ENCODE results near the gene HIVEP2.
A peak's percentile ranks its signal among the peaks of the same experiment; 100 is the strongest.
"Not testable (repeated sequence)": the region's sequence is repeated elsewhere in the genome, so short reads cannot be mapped to it uniquely, and the experiment has no call there.

HIVEP2 gene

GRCh38 chr6:142945049-142945445 lies at the start of gene HIVEP2:
HIVEP2 (minus strand) TSS chr6:142945176; CDS start chr6:142774738, 170,438 bp downstream.
- peak in 49 of 51 donors; percentile 4 to 89 (median 71) for DNase-seq

- DNase-seq, result no peak
Observed at GRCh38 chr6:142993977-142994376, 49.0 kb upstream of the HIVEP2 start.

- DNase-seq, result no peak
Observed at GRCh38 chr6:142987490-142987889, 42.5 kb upstream of the HIVEP2 start.

GRCh38 chr6:142985281-142985680 lies 40.3 kb upstream of the HIVEP2 start:
- DNase-seq, result no peak

GRCh38 chr6:142984386-142984785 lies 39.4 kb upstream of the HIVEP2 start:
- DNase-seq, result no peak

- DNase-seq, result no peak
Observed at GRCh38 chr6:142975365-142975764, 30.4 kb upstream of the HIVEP2 start.

- not testable (repeated sequence) for DNase-seq
Observed at GRCh38 chr6:142970941-142971340, 26.0 kb upstream of the HIVEP2 start.

GRCh38 chr6:142968601-142969000 lies 23.6 kb upstream of the HIVEP2 start:
- no peak for DNase-seq

GRCh38 chr6:142966294-142966693 lies 21.3 kb upstream of the HIVEP2 start:
- DNase-seq, result no peak

- no peak for DNase-seq
Observed at GRCh38 chr6:142965164-142965563, 20.2 kb upstream of the HIVEP2 start.

GRCh38 chr6:142960098-142960497 lies 15.1 kb upstream of the HIVEP2 start:
- no peak for DNase-seq

GRCh38 chr6:142958343-142958742 lies 13.4 kb upstream of the HIVEP2 start:
- no peak for DNase-seq

- no peak for DNase-seq
Observed at GRCh38 chr6:142956726-142957125, 11.8 kb upstream of the HIVEP2 start.

- DNase-seq, result peak in 2 of 51 donors; percentile 2 to 3
Observed at GRCh38 chr6:142954844-142955243, 9.9 kb upstream of the HIVEP2 start.

- no peak for DNase-seq
Observed at GRCh38 chr6:142953373-142954273, 8.6 kb upstream of the HIVEP2 start.

- DNase-seq, result no peak
Observed at GRCh38 chr6:142952614-142953013, 7.6 kb upstream of the HIVEP2 start.

GRCh38 chr6:142950291-142950690 lies 5.3 kb upstream of the HIVEP2 start:
- no peak for DNase-seq

GRCh38 chr6:142947714-142948480 lies 2.9 kb upstream of the HIVEP2 start:
- DNase-seq, result peak in 1 of 51 donors; percentile 88

GRCh38 chr6:142946924-142947713 lies 2.1 kb upstream of the HIVEP2 start:
- peak in 49 of 51 donors; percentile 20 to 88 (median 64) for DNase-seq

GRCh38 chr6:142946181-142946923 lies 1.4 kb upstream of the HIVEP2 start:
- peak; percentile 70 to 99 (median 94) for DNase-seq

Data from hypothalamus (tissue), 51 donors.